Measurements from ENCODE around the gene SLC18A3.

The SLC18A3 gene

DNA sequence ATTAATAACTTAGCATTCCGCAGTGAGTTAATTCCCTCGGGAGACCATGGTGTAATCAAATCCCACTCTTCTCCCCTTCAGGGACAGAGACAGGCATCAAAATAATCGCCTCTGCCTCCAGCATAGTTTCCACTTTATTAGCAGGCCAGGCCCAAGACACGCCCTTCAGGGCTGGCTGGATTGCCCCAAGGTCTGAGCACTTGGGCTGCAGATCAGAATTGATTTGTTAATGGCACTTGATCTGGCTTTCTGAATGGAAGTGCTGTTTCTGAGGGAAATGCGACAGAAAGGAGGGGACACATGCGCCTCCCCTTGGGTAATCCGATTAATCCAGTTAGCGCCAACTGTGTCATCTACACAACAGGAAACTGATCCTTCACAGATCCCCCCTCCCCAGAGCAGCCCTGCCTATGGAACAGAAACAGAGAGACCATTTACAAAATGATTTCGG is 19.3 kb downstream of the SLC18A3 start:
- no peak for DNase-seq

DNA sequence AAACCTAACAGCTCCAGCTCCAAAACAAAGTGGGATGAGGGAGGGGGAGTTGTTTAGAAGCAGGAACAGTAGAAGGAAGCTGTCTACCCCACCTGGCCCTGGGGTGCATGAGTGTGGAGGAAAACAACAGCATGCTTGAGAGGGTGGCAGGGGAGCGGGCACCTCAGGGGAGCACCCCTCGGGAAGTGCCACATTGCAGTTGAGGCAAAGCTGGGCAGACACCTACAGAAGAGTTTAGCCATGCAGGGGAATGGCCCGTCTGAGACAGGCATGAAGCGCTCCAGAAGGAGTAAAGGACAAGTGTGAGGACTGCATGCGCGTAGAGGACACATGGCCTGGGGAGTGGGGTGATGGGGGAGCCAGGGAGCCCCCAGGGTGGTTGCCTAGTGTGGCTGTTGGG is 21.9 kb downstream of the SLC18A3 start:
- DNase-seq, result no peak

DNA sequence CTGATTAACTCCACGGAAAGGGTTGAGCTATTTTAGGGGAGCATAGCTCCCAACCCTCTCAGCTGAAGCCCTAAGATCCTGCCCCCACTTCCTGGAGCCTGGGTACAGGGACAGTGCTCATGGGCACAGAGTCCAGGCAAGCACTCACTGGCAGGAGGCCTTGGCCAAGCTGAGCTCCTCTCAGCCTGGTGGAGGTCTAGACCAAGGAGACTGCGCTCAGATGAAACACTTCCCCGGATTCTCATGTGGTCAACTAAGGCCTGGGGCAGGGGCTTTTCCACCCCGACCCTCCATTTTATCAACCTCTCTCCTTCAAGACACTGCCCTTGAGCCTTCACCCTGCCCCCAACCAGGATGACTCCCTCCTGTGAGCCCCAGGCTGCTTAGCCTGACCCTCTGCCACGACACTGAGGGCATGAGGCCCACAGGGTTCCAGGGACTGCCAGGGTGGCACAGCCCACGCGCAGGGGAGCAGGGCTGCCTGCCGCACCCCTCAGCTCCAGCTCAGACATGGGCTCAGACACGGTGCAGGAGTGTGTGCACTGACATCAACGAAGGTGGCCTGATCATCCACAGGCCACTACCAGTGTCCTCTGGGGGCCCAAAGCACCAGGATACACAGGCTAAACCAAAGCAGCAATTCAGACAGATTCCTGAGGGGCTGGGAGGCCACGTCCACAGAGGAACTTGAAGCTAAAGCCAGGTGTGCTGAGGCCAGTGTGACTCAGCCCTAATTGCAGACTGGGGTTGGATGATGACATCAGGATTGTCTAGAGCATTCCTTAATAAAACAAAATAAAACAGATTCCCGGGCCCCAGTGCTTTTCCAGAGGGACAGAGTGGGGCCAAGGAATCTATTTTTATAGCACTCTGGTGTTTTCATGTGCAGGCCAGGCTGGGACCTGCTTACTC is 22.6 kb downstream of the SLC18A3 start:
- peak in 1 of 2 experiments; percentile 23 for DNase-seq

DNA sequence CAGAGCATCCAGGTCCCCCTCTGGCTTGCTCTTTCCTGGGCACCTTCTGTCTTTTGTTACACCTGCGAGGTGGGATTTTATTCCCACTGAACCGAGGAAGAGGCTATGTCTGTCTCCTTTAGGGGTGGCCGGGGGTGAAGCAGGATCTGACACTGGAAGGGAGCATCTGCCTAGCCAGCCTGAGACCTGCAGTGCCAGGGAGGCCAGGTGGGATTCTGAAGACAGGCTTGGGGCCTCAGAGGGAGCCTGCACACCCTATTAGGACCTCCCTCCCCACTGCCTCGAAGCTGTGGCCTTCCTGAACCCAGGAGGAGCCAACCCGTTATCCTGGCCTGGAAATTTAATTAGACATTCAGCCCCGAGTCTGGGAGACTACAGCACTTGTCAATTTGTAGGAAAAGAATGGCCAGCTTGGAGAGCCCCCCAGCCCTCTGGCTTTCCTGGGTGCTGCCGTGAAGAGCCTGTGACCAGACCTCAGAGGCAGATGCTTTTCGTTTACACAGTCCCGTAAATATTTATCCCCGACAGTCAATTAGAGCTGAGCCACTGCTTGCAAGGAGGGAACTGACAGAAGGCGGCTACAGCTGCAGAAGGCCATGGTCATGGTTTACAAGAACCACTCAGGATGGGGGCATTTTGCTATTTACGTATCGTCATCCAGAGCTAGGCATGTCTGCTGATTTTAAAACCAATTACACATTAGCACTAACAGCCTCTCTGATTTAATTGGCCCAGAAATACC is 23.4 kb downstream of the SLC18A3 start:
- peak in 1 of 2 experiments; percentile 10 for DNase-seq

DNA sequence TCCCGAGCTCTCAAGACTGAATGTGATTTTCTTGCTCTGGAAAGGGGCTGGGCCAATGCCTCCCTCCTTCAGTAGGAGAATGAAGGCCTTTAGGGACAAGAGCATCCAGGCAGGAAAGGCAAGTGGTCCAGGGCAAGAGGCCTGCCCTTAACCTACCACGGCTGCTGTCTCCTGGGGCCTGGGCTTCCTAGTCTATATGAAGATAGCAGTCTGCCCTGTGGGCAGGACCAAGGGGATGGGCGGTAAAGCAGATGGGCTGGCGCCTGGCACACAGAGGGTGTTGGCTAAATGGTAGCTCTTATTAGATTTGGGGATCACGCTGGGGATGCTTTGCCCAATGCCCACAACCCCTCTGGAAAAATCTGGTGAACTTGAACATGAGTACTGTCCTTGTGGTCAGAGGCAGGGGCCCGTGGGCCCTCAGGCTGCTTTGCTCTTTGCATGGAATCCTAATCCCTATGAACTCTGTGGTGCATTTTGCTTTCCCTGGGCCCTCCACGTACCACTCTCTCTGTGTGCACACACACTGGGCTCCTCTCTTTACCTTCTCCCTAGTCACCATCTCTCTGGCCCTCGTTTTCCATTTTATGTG is 24.1 kb downstream of the SLC18A3 start:
- no peak for DNase-seq

DNA sequence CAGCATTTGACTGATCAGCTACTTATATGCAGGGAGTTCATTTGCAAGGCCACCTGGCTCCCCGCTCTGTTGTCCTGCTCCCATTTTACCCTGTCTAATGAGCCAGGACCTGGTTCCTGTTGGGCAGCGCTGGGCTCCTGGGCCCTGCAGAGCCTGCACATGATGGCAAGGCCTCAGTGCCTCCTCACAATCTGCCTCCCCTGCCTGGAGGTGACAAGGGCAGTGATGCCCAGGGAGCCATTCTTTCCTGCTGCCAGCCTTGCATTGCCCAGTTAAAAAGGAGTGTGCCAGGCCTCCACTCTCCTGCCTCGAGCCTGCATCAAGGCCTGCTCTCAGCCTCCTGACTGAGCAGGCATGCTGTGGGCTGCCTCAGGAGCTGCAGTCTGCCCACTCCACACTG is 32.2 kb downstream of the SLC18A3 start:
- DNase-seq, result no peak

DNA sequence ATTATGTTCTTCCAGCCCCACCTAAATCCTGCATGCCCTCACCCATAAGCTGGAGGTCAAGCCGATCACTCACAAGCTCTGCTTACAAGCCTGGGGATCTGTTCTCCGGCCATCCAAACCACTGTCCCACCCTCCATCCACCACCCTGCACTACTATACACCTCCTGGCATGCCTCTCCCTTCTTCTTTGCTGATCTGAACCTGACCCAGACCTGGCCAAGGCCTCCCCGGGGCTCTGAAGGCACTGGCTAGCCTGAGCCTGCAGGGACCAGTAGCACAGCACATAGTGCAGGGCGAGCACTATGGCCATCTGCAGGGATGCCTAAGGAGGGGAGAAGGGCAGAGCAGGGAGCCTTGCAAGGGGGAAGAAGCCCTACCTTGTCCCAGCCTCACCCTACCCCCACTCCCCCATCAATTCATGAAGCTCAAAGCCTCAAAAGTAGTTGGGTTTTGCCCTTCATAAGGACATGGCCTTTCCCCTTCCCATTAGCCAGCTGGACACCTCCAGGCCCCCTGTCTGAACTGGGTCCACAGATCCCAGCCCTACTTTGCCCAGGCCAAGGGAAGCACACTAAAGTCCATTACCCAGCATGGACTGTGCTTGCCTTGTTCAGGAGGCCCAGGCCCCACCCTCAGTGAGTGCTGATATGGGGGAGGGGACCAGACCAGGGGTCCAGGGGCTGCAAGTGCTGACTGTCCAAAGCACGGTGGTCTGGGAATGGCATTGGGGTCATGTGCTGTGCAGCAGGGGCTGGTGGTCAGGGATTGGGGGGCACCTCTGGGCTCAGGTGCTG is 33.3 kb downstream of the SLC18A3 start:
- no peak for DNase-seq

DNA sequence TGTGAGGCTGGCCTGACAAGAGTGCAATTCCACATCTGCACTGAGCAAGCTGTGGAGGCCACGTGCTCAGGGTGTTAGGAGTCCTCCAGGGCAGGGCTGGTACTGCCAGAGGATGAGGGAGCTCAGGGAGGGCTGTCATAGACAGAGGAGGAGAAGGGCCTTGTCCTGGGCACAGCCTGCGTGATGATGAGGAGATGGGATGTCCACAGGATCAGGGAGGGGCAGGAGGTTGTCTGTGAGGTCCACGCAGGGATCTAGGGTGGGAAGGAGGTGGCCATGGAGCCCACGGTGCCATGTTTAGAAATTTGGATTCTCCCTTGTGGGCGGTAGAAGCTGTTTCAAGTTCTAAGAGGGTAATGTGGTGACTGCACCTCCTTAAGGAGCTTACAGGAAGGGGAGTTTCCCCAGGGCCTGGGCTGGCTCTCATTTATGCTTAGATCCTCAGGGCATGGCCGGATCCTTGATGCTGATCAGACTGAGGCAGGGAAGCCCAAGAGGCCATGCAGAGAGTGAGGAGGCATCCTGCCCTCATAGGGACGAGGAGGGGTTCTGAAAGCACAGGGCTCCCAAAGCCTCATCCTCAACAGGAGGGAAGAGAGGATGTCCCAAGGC is 34.0 kb downstream of the SLC18A3 start:
- no peak for DNase-seq

DNA sequence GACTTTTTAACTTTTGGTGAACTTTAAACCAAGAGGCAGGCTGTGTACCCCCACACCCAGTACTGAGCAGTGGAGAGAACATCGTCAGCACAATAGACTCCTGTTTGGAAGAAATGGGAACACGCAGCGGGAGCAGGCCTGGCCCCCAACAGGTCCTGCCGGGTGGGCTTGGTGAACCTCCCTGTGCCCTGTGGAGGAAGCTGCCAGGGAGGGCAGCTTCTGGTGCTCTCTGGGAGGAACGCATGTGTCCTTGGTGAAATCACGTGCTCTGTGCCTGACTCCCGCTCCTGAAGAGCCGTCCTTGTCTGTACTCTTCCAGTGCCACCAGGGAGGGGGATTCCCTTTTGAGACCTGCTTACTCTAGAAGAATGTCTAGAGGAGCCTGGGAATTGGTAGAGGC is 35.3 kb downstream of the SLC18A3 start:
- DNase-seq, result no peak

DNA sequence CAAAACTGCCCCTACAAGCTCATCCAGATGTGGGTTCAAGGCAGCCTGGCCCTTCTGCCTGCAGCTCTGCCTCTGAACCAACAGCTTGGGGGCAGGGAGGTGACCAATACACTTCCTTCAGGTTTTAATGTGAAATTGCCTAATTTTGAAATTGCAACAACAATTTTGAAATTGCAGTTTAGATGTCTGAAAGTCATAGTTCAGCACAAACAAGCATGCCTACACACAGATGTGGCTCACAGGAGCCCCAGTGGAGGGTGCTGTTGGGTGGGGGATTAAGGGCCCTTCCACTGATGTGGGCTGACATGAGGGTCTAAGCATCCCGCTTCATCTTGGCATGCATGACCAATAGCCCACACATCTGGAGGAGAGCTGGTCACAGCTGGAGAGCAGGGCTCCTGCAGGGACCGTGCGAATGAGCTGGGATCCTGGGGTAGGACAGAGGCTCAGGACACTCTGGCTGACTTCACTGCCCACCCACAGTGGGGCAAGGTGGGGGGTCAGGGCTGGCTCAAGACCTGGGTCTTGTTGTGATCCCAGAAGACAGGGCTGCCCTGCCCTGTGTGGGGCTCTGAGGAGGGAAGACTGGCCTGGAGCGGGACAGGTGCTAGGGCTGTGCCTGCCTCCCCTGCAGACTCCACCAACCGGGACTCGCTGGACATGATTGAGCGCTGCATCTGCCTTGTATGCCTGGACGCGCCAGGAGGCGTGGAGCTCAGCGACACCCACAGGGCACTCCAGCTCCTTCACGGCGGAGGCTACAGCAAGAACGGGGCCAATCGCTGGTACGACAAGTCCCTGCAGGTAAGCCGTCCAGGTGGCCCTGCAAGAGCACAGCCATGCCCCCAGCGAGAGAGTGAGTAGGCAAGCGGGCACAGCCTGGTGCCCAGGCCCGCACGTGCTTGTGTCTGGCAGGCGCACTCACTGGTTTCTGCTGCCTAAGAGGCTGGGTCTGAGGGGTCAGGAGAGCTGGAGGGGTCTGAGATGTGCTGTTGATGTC is 36.1 kb downstream of the SLC18A3 start:
- no peak for DNase-seq

DNA sequence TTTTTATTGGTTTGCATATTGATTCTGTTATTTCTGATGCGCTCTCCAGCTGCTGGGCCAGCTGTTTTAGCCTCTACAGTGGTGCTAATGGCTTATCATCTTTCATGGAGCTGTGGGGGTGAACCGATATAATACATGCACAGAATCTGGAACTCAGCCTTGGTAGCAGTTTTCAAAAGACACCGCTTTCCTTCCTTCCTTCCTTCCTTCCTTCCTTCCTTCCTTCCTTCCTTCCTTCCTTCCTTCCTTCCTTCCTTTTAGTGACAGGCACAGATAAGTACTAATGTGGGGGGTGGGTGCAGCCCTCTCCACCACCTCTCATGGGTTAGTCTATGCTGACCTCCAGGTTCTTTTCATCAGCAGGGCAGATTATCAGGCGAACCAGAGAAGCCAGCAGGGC is 37.4 kb downstream of the SLC18A3 start:
- no peak for DNase-seq

DNA sequence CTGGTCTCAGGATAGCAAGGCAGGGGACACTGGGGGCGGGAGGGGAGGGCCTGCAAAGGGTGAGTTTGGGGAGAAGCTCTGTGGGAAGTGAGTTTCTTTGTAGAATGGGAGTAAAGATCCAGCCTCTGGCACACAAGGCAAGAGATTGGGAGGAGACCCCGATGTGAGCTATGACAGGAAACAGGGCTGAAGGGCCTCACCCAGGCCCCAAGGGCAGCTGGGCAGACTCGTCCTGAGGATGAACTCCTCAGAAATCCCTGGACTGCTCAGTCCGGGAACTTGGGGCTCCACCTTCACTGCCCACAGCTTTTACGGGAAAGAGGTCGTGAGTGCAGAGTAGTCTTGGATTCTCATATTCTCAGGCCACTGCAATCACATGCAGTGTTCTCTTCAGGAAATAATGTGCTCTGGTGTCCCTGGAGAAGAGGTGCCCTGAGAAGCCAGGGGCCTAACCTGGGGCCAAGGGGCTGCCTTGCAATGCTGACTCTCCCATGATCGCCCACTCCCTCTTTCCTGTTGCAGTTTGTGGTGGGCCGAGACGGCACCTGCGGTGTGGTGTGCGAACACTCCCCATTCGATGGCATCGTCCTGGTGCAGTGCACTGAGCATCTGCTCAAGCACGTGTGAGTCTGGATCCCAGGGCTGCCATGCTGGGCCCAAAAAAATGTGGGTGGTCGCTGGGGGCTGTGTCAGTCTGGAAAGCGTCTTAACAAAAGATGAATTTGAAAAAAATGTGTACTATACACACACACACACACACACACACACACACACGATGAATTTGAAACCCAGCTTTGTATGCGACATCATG is 38.1 kb downstream of the SLC18A3 start:
- DNase-seq, result no peak

DNA sequence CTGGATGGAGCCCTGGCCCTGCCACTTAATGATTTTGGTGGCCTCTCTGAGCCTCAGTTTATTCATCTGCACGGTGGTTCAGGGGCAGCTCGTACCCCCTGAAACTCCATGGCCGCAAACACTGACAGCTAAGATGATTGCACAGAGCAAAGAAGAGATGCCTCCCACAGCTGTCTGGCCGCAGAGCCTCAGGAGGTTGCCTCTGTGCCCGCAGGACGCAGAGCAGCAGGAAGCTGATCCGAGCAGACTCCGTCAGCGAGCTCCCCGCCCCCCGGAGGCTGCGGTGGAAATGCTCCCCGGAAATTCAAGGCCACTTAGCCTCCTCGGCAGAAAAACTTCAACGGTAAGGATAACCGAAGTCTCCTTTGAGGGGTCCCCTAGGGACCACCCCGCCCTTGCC is 39.2 kb downstream of the SLC18A3 start:
- no peak for DNase-seq

DNA sequence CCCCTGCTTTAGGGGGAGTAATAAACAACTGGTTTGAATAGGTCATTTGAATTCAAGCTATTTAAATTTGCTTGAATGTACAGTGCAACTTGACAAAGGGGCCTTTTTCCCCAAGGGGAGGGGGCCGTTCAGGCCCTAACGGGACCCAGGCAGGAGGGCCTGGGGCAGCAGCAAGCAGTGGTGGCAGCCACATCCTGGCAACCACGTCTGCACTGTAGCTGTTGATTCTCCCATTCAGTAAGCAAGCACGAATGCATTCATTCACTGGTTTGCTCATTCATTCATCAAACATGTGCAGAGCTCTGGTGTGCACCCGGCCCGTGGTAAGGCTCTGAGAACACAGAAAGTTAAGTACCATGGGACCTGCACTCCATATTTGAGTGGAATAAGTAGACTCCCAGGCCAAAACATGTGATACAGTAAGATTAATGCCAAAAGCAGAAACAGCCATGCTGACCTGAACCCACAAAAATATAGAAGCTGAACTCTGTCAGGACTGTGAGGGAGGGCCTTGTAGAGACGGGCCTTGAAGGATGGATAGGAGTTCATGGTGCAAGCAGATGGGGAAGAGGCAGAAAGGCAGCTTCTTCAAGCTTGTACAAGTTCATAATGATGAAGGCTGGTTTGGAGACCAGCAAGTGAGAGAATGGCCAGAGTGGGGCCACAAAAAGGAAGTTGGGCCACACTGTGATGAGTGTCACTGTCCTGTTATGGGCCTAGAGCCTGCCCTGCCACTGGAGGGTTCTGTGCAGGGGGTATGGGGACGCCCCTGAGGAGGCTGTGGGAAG is 40.0 kb downstream of the SLC18A3 start:
- DNase-seq, result no peak

DNA sequence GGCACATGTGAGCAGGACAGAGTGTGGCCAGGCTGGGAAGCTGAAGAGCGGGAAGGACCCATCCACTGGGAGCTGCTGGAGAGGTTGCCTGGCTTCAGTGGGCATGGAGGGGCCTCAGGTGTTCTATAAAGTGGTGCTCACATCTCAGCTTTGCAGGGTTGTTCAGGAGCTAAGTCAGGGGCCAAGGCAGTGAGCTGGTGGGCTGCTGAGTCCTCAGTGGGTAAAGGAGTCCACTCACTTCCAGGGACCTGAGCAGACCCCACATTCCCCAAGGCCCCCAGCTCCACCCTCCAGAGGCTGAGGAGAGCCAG is 40.6 kb downstream of the SLC18A3 start:
- no peak for DNase-seq

DNA sequence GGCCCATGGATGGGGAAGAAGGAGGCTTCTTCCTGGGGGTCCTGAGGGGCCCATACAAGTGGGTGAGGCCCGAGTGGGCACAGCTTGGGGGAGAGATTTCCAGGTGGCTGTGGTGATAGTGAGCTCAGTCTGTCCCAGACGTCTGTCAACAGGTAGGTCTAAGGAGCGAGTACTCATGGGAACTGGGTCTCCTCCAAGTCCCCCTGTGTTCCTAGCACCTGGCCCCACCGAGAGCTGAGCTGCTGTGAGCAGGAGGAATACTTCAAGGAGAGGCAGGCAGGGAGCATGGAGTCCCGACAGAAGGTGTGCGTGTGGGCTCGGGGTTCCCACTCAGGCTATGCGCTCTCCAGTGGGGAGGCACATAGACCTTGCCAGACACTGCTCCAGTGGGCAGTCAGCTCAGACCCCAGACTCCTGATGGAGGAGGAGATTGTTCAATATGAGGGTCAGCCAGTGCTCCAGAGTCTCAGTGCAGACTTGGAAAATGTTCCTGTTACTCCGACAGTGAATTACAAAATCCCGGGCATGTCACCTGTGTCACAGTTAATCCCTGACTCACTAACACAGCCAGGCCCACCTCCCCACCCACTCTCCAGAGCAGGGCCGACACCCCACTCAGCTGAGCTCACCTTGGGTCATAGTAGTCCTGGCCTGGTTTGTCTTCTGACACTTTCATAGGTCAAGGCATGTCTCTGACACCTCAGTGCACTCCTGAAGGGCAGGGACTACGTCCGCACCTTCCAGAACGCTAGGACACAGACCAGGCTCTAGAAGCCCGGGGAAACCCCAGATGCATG is 41.1 kb downstream of the SLC18A3 start:
- no peak for DNase-seq

DNA sequence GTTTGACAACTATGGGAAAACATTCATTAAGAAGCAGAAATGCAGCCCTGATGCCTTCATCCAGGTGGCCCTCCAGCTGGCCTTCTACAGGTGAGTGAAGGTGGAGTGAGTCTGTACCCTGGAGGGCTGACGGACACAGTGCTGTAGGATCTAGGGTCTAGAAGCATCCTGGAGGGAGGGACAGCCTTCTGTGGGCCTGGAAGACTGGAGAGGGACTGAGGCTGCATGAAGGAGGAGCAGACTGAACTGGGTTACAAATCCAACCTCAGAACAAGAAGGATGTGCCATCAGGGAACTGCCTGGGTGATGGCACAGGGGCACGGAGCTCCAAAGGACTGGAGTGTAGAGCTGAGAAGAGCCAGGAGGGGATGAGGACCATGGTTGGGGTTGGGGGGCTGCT is 41.8 kb downstream of the SLC18A3 start:
- DNase-seq, result no peak

DNA sequence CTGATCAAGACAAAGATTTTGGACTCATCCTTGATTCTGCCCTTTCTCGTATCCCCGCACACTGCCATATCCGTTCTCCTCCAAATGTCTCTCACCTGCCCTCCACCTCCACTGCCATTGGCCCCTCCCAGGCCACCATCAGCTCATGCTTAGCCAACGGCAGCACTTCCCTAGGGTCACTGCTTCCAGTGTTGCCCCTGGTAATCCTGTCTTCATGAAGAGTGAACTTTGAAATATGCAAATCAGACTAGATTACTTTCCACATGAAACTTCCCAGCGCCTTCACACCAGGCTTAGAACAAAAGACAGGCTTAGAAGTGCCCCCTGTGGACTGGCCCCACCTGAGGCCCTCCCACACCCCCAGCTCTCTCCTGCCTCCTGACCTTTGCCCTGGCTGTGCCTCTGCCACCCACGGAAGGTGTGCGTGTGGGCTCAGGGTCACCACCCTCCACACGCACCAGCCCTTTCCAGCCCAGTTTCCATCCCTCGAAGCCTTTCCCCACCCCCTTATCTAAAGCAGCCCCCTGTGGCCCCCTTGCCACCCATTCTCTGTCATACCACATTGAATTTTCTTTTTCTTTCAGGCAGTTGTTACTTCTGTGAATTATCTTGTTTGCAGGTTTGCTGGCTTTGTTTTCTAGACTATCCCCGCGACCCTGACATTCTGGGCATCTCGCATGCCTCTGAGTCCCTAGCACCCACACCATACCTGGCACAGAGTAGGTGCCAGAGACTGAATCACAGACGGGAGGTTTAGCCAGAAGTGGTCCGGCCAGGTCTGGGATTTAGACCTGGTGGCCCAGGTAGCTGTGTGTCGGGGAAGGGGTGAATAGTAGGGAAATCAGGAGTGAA is 42.5 kb downstream of the SLC18A3 start:
- no peak for DNase-seq
